GM21786 (cell line): Measurements from ENCODE around the gene KCNIP2.

Source experiments
- ATAC-seq: cut with Tn5 transposase; IDR thresholded peaks from one replicate; pipeline ENCODE4 v1.9.1; 2021; ENCODE audit not compliant: unreplicated experiment

The KCNIP2 gene

GRCh38 chr10:101785801-101786200 is 57.8 kb downstream of the KCNIP2 start:
- no peak for ATAC-seq

GRCh38 chr10:101784558-101784957 is 59.0 kb downstream of the KCNIP2 start:
- no peak for ATAC-seq

- ATAC-seq, result no peak
Measured at GRCh38 chr10:101783736-101784118, 59.9 kb downstream of the KCNIP2 start.

- peak; percentile 75 for ATAC-seq
Measured at GRCh38 chr10:101782811-101783735, 60.5 kb downstream of the KCNIP2 start, which contains the start of gene NPM3. NPM3 (minus strand) TSS chr10:101783446; CDS start chr10:101783390, 56 bp downstream.

- ATAC-seq, result no peak
Measured at GRCh38 chr10:101781984-101782810, 61.4 kb downstream of the KCNIP2 start.

- no peak for ATAC-seq
Measured at GRCh38 chr10:101781655-101781983, 62.0 kb downstream of the KCNIP2 start.

GRCh38 chr10:101780818-101781654 is 62.6 kb downstream of the KCNIP2 start:
- no peak for ATAC-seq

- no peak for ATAC-seq
Measured at GRCh38 chr10:101780187-101780817, 63.3 kb downstream of the KCNIP2 start.

- ATAC-seq, result peak; percentile 42
Measured at GRCh38 chr10:101779544-101780186, 63.9 kb downstream of the KCNIP2 start.

GRCh38 chr10:101778781-101779543 is 64.6 kb downstream of the KCNIP2 start:
- no peak for ATAC-seq

GRCh38 chr10:101778151-101778780 is 65.3 kb downstream of the KCNIP2 start:
- no peak for ATAC-seq

- ATAC-seq, result no peak
Measured at GRCh38 chr10:101777619-101778145, 65.9 kb downstream of the KCNIP2 start.

GRCh38 chr10:101776161-101776817 is 67.3 kb downstream of the KCNIP2 start:
- ATAC-seq, result no peak
